H1 (cell line): ENCODE results near the gene PLEKHH2. TPM values are rescaled to one million over a fixed set of nuclear protein-coding genes. Genes with fewer than 3 reads are reported as not detected.

Experiments
- CTCF ChIA-PET: fragments of 300-600 bp; sonication (Branson Sonifier 250); formaldehyde crosslinking; loops from one replicate; lab custom pipeline; 2021; ENCODE audit not compliant: partially characterized antibody; lab: Charles Lee
- POLR2A ChIA-PET: fragments of 300-600 bp; sonication (Branson Sonifier 250); formaldehyde crosslinking; loops from one replicate; lab custom pipeline; 2021; ENCODE audit warnings: inconsistent platforms; ENCODE audit not compliant: partially characterized antibody; lab: Charles Lee
- DNase-seq, 2 experiments: peaks; one replicate each; pipeline versions ENCODE4 v3.0.0 to v3.0.0-alpha.2; 2010 to 2022; ENCODE audit warnings: low spot score in 2 of 2, low read depth in 1 of 2, mixed read lengths in 1 of 2
- FAIRE-seq: peaks from 2 replicates; lab custom pipeline; 2011; peaks lifted over from hg19 to GRCh38; lab: Jason Lieb, UNC
- H2AFZ ChIP-seq: 2 replicates; pipeline ENCODE4 v1.8.1; 2012; ENCODE audit warnings: low read length, inconsistent platforms
- H2AK5ac ChIP-seq: 2 replicates; pipeline ENCODE4 v1.6.1; 2013; ENCODE audit warnings: low read depth, low read length
- H2BK120ac ChIP-seq: replicated peaks from 2 replicates; pipeline ENCODE3; 2013; ENCODE audit warnings: low read depth, low read length, inconsistent platforms
- H2BK12ac ChIP-seq: 2 replicates; pipeline ENCODE4 v1.6.1; 2013; ENCODE audit warnings: low read depth, low read length
- H2BK15ac ChIP-seq: 2 replicates; pipeline ENCODE4 v1.6.1; 2013; ENCODE audit warnings: low read length
- H2BK20ac ChIP-seq: 2 replicates; pipeline ENCODE4 v1.6.1; 2013; ENCODE audit warnings: low read length
- H2BK5ac ChIP-seq: 2 replicates; pipeline ENCODE4 v1.6.1; 2013; ENCODE audit warnings: low read depth, low read length
- H3K14ac ChIP-seq: 2 replicates; pipeline ENCODE4 v1.6.1; 2013; ENCODE audit warnings: inconsistent platforms; ENCODE audit not compliant: insufficient read length
- H3K18ac ChIP-seq: 2 replicates; pipeline ENCODE4 v1.6.1; 2013; ENCODE audit warnings: low read length; ENCODE audit errors: extremely low read depth
- H3K23ac ChIP-seq: 2 replicates; pipeline ENCODE4 v1.6.1; 2013; ENCODE audit warnings: inconsistent platforms; ENCODE audit not compliant: insufficient read length
- H3K23me2 ChIP-seq: 2 replicates; pipeline ENCODE4 v1.6.1; 2013; ENCODE audit warnings: low read depth, low read length
- H3K27ac ChIP-seq: 2 replicates; pipeline ENCODE4 v1.6.1; 2011; ENCODE audit warnings: low read depth, low read length, inconsistent platforms
- H3K27me3 ChIP-seq, 4 experiments: replicated peaks in 1 of 4; 1 replicate in 1 of 4; 2 replicates in 3 of 4; pipeline versions ENCODE4 v1.6.1 to v1.8.1; 2011 to 2013; ENCODE audit warnings: low read length in 3 of 4, mild to moderate bottlenecking in 3 of 4, inconsistent platforms in 2 of 4, mixed read lengths in 2 of 4, moderate library complexity in 1 of 4; ENCODE audit not compliant: control insufficient read depth in 3 of 4, insufficient read depth in 3 of 4; ENCODE audit errors: extremely low read depth in 1 of 4
- H3K36me3 ChIP-seq, 4 experiments: 2 replicates each; pipeline versions ENCODE4 v1.6.1 to v1.8.1; 2011 to 2013; ENCODE audit warnings: mild to moderate bottlenecking in 4 of 4, low read length in 3 of 4, moderate library complexity in 2 of 4, control low read depth in 1 of 4, inconsistent platforms in 1 of 4; ENCODE audit not compliant: insufficient read depth in 4 of 4, control insufficient read depth in 2 of 4
- H3K4ac ChIP-seq: replicated peaks from 2 replicates; pipeline ENCODE3; 2013; ENCODE audit warnings: low read length, low read depth, mixed read lengths, inconsistent platforms; ENCODE audit not compliant: insufficient read length
- H3K4me1 ChIP-seq, 4 experiments: replicated peaks in 1 of 4; 1 replicate in 1 of 4; 2 replicates in 3 of 4; pipeline versions ENCODE4 v1.6.1 to v1.8.1; 2011 to 2013; ENCODE audit warnings: low read length in 3 of 4, inconsistent platforms in 2 of 4, mixed read lengths in 1 of 4; ENCODE audit not compliant: insufficient read depth in 4 of 4, control insufficient read depth in 3 of 4
- H3K4me2 ChIP-seq, 2 experiments: 2 replicates each; pipeline versions ENCODE4 v1.6.1 to v1.8.1; 2011 to 2013; ENCODE audit warnings: low read depth in 2 of 2, low read length in 2 of 2, control low read depth in 1 of 2, inconsistent platforms in 1 of 2, mild to moderate bottlenecking in 1 of 2; ENCODE audit not compliant: insufficient read depth in 1 of 2
- H3K4me3 ChIP-seq, 4 experiments: fragments of 200-600, 300-600 bp in 1 of 4; sonication (generic), shearing (Covaris generic), sonication (Bioruptor Twin) in 1 of 4; 2 replicates each; pipeline versions ENCODE4 v1.5.1 to v1.8.1; 2011 to 2016; ENCODE audit warnings: low read length in 4 of 4, low read depth in 3 of 4, control low read depth in 2 of 4, inconsistent platforms in 2 of 4, mild to moderate bottlenecking in 2 of 4, mixed read lengths in 1 of 4, moderate library complexity in 1 of 4; ENCODE audit not compliant: insufficient read depth in 2 of 4; ENCODE audit errors: extremely low read depth in 1 of 4
- H3K56ac ChIP-seq: replicated peaks from 2 replicates; pipeline ENCODE3; 2013; ENCODE audit warnings: low read depth, mild to moderate bottlenecking, mixed read lengths, low read length, inconsistent platforms; ENCODE audit not compliant: insufficient read length
- H3K79me1 ChIP-seq: 2 replicates; pipeline ENCODE4 v1.6.1; 2013; ENCODE audit warnings: low read depth, low read length, control low read depth
- H3K79me2 ChIP-seq, 2 experiments: 2 replicates each; pipeline versions ENCODE4 v1.6.1 to v1.8.1; 2012 to 2013; ENCODE audit warnings: low read length in 2 of 2, mild to moderate bottlenecking in 2 of 2, inconsistent platforms in 1 of 2; ENCODE audit not compliant: insufficient read depth in 2 of 2, control insufficient read depth in 1 of 2
- H3K9ac ChIP-seq, 4 experiments: replicated peaks in 1 of 4; 1 replicate in 1 of 4; 2 replicates in 3 of 4; pipeline versions ENCODE4 v1.6.1 to v1.8.1; 2011 to 2013; ENCODE audit warnings: low read depth in 3 of 4, low read length in 3 of 4, control low read depth in 2 of 4, mild to moderate bottlenecking in 2 of 4, moderate library complexity in 2 of 4, inconsistent platforms in 1 of 4; ENCODE audit errors: extremely low read depth in 1 of 4
- H3K9me3 ChIP-seq, 2 experiments: 2 replicates each; pipeline versions ENCODE4 v1.6.1 to v1.8.1; 2012 to 2013; ENCODE audit warnings: mild to moderate bottlenecking in 2 of 2, moderate library complexity in 2 of 2, control low read depth in 1 of 2, inconsistent platforms in 1 of 2, low read depth in 1 of 2, low read length in 1 of 2, mixed read lengths in 1 of 2; ENCODE audit not compliant: insufficient read depth in 2 of 2
- H4K20me1 ChIP-seq, 2 experiments: replicated peaks in 1 of 2; 2 replicates each; pipeline versions ENCODE3 to v1.8.1; 2011 to 2013; ENCODE audit warnings: inconsistent platforms in 2 of 2, low read length in 2 of 2, mild to moderate bottlenecking in 1 of 2; ENCODE audit not compliant: insufficient read depth in 2 of 2, control insufficient read depth in 1 of 2
- H4K5ac ChIP-seq: 2 replicates; pipeline ENCODE4 v1.6.1; 2013; ENCODE audit warnings: low read length, low read depth, mixed read lengths, inconsistent platforms; ENCODE audit not compliant: insufficient read length
- H4K8ac ChIP-seq: 2 replicates; pipeline ENCODE4 v1.8.0; 2013; ENCODE audit warnings: mild to moderate bottlenecking, moderate library complexity, low read length, inconsistent platforms; ENCODE audit not compliant: insufficient read depth; ENCODE audit errors: extremely low read depth
- H4K91ac ChIP-seq: replicated peaks from 2 replicates; pipeline ENCODE3; 2013; ENCODE audit warnings: low read length, mixed read lengths, inconsistent platforms; ENCODE audit not compliant: insufficient read length
- BCL11A ChIP-seq, 2 experiments: IDR thresholded peaks; one replicate each; pipeline ENCODE4 v1.6.1; 2011; ENCODE audit warnings: low read depth in 2 of 2, low read length in 2 of 2, mild to moderate bottlenecking in 2 of 2
- CTBP2 ChIP-seq: IDR thresholded peaks from 2 replicates; pipeline ENCODE4 v1.7.0; 2011; ENCODE audit warnings: borderline replicate concordance, mild to moderate bottlenecking, moderate library complexity, mixed read lengths, low read length; ENCODE audit not compliant: insufficient read depth, insufficient read length
- KDM5A ChIP-seq: fragments of 200-600 bp; IDR thresholded peaks from 2 replicates; pipeline ENCODE4 v1.7.1; 2012; ENCODE audit warnings: mild to moderate bottlenecking, low read length, inconsistent platforms, mixed read lengths
- MAFK ChIP-seq: IDR thresholded peaks from 2 replicates; pipeline ENCODE4 v1.6.1; 2012; ENCODE audit warnings: low read depth, mild to moderate bottlenecking, improper control_type of control experiment, low read length
- NRF1 ChIP-seq: IDR thresholded peaks from 2 replicates; pipeline ENCODE4 v1.6.1; 2011; ENCODE audit warnings: mild to moderate bottlenecking, low read depth, low read length, improper control_type of control experiment
- RAD21 ChIP-seq, 2 experiments: IDR thresholded peaks in 1 of 2; conservative IDR thresholded peaks in 1 of 2; 2 replicates each; pipeline ENCODE4 v1.6.1; 2011; ENCODE audit warnings: low read depth in 2 of 2, low read length in 2 of 2, improper control_type of control experiment in 1 of 2, inconsistent platforms in 1 of 2, mild to moderate bottlenecking in 1 of 2, moderate library complexity in 1 of 2
- RNF2 ChIP-seq: fragments of 200-900, 300-1000 bp; sonication (generic); IDR thresholded peaks from 2 replicates; pipeline ENCODE4 v1.7.1; 2016; ENCODE audit warnings: borderline replicate concordance, low read depth, mild to moderate bottlenecking, antibody characterized with exemption, low read length; ENCODE audit not compliant: poor library complexity, severe bottlenecking; ENCODE audit errors: missing control alignments
- RXRA ChIP-seq: IDR thresholded peaks from 2 replicates; pipeline ENCODE4 v1.6.1; 2011; ENCODE audit warnings: low read depth, mild to moderate bottlenecking, low read length, moderate library complexity; ENCODE audit not compliant: insufficient read depth
- SP1 ChIP-seq: IDR thresholded peaks from 2 replicates; pipeline ENCODE4 v1.6.1; 2011; ENCODE audit warnings: low read depth, low read length
- SUZ12 ChIP-seq: fragments of 200-600 bp; sonication (generic); IDR thresholded peaks from 2 replicates; pipeline ENCODE4 v1.6.1; 2012; ENCODE audit warnings: mild to moderate bottlenecking, inconsistent platforms, low read length, moderate library complexity, mixed read lengths
- WGBS, 2 experiments: shearing (Covaris generic) in 1 of 2; methylation state at CpG; one replicate each; pipeline versions ENCODE4 v1.1.6 to v1.1.7; 2013 to 2015; ENCODE audit warnings: low lambda C conversion rate in 2 of 2, mixed read lengths in 2 of 2, inconsistent platforms in 1 of 2, low coverage in 1 of 2, missing lambda C conversion rate in 1 of 2; ENCODE audit not compliant: insufficient replicate concordance in 2 of 2, insufficient coverage in 1 of 2, insufficient read length in 1 of 2; ENCODE audit errors: extremely low coverage in 1 of 2, missing lambda C conversion rate in 1 of 2; 5-methylcytosine and 5-hydroxymethylcytosine counted together
- polyA plus RNA-seq, 7 experiments: library from polyadenylated mRNA; depleted of rRNA in 3 of 7; stranded (reverse) in 5 of 7; unstranded in 2 of 7; fragments of >200 nt in 5 of 7; fragments of 200-250 nt in 2 of 7; gene quantifications; 1 replicate in 5 of 7; 2 replicates in 1 of 7; 4 replicates in 1 of 7; pipeline versions ENCODE4 v1.2.1 to v1.2.3, GENCODE V29; 2011 to 2013; ENCODE audit warnings: missing spikeins in 2 of 7, mixed read lengths in 2 of 7
- total RNA-seq: library from RNA; stranded (reverse); fragmentation: NEBNext Ultra II Directional; extraction: Animal tissue kit (Norgen Biotek cat#: 25700); gene quantifications from 2 replicates; pipeline ENCODE4 v1.2.1, GENCODE V29; 2021

Gene PLEKHH2
- total and polyA plus RNA-seq, 2 of the 8 experiments (the other 6 are each of a cell fraction or from before 2014, with no cell fraction given), result 2.2 to 5.0 TPM

GRCh38 chr2:43595603-43596412 lies 41.3 kb upstream of the PLEKHH2 start, which contains the start of gene THADA:
Gene THADA (minus strand): TSS chr2:43596038. CDS start chr2:43592392, 3,646 bp downstream.
- H2BK20ac ChIP-seq, result no peak within 1 kb of the TSS
- no peak within 1 kb of the TSS for H2AK5ac ChIP-seq
- ChIA-PET POLR2A (interaction anchor here (0.6 to 2.0 kb wide), 11 partner anchors 9 to 766 kb away, joined by 3 to 14 read pairs (median 3); no protein-coding TSS in a partner anchor), CTCF (interaction anchor here (0.8 to 4.9 kb wide), 5 partner anchors 9 to 664 kb away, joined by 3 to 46 read pairs (median 4); no protein-coding TSS in a partner anchor)
- H3K27me3 ChIP-seq, result no peaks in the 10 kb centered on the region
- no peak within 1 kb of the TSS for H2BK120ac ChIP-seq
- H3K36me3 ChIP-seq, result peaks cover 0 to 9% (median 3%) of the 10 kb centered on the region in 4 experiments; a peak in 3 of 8 replicates
- H3K56ac ChIP-seq, result peak within 1 kb of the TSS; percentile 89
- H3K79me2 ChIP-seq, result peaks cover 0 to 13% of the 10 kb centered on the region in 2 experiments; a peak in 2 of 4 replicates
- peaks cover 6% of the 10 kb centered on the region for H3K23me2 ChIP-seq
- H3K27ac ChIP-seq, result peak within 1 kb of the TSS; percentile 94
- peak within 1 kb of the TSS; percentile 88 to 97 (median 94) for H3K9ac ChIP-seq
- peak within 1 kb of the TSS; percentile 90 for H4K8ac ChIP-seq
- no peak within 1 kb of the TSS for H3K14ac ChIP-seq
- H2AFZ ChIP-seq, result peak within 1 kb of the TSS; percentile 93
- H3K9me3 ChIP-seq, result no peaks in the 10 kb centered on the region
- peak within 1 kb of the TSS; percentile 27 for H3K4ac ChIP-seq
- H3K4me3 ChIP-seq, result peak within 1 kb of the TSS; percentile 85 to 90 (median 89)
- peak within 1 kb of the TSS; percentile 56 for H4K5ac ChIP-seq
- H2BK5ac ChIP-seq, result peak within 1 kb of the TSS; percentile 88
- no peaks in the 10 kb centered on the region for H4K20me1 ChIP-seq
- peak within 1 kb of the TSS; percentile 45; the same call in 1 of the 2 replicates for H2BK12ac ChIP-seq
- H3K4me1 ChIP-seq, result peaks cover 0 to 6% (median 0%) of the 10 kb centered on the region in 4 experiments; a peak in 2 of 7 replicates
- peak within 1 kb of the TSS; percentile 34 for H4K91ac ChIP-seq
- peak within 1 kb of the TSS; percentile 93 for H3K18ac ChIP-seq
- 0% methylated on average over 52 of the region's 52 CpGs; no CpG with 5 or more reads in 1 of the 2 experiments for WGBS, 2 experiments
- FAIRE-seq (peak; percentile 57), DNase-seq (peak; percentile 97)
- peak within 1 kb of the TSS; percentile 91 to 94 for H3K4me2 ChIP-seq
- no peak within 1 kb of the TSS for H2BK15ac ChIP-seq
- H3K23ac ChIP-seq, result no peak within 1 kb of the TSS
- H3K79me1 ChIP-seq, result no peaks in the 10 kb centered on the region
- TF ChIP-seq SUZ12 (no peak), CTBP2 (no peak), RNF2 (no peak), BCL11A (IDR thresholded peaks at IDR 0.05; ENCODE audit: low read depth in 2 of 2, low read length in 2 of 2) (no peak), RXRA (no peak), KDM5A (0 out of 2 replicates have a peak, but pooled peaks have one; percentile 21), RAD21 (IDR thresholded peaks at IDR 0.05 in 1 of 2, conservative IDR thresholded peaks at IDR 0.05 in 1 of 2; ENCODE audit: low read depth in 2 of 2, low read length in 2 of 2) (no peak), SP1 (no peak), MAFK (no peak), NRF1 (no peak)
